Fibroblast of lung (primary cell): ENCODE measurements around the gene AQP1. TPM values are rescaled to one million over a fixed set of nuclear protein-coding genes. Genes with fewer than 3 reads are reported as not detected.

Experiments used
- DNase-seq, 2 donors: peaks; one replicate each; pipeline versions ENCODE4 v3.0.0 to v3.0.0-alpha.2; 2010; ENCODE audit warnings: low read depth in 2 of 2
- H2AFZ ChIP-seq: 2 replicates; pipeline ENCODE4 v1.5.1; 2012; ENCODE audit warnings: low read length, control low read depth, inconsistent platforms
- H3K27ac ChIP-seq: 2 replicates; pipeline ENCODE4 v1.5.1; 2011; ENCODE audit warnings: low read length, control low read depth; ENCODE audit not compliant: insufficient read depth
- H3K27me3 ChIP-seq: 2 replicates; pipeline ENCODE4 v1.5.1; 2011; ENCODE audit warnings: mild to moderate bottlenecking, low read length; ENCODE audit not compliant: control insufficient read depth, insufficient read depth
- H3K36me3 ChIP-seq: 2 replicates; pipeline ENCODE4 v1.5.1; 2011; ENCODE audit warnings: low read length; ENCODE audit not compliant: control insufficient read depth, insufficient read depth
- H3K4me1 ChIP-seq: 2 replicates; pipeline ENCODE4 v1.5.1; 2011; ENCODE audit warnings: low read length; ENCODE audit not compliant: control insufficient read depth, insufficient read depth; ENCODE audit errors: extremely low read depth
- H3K4me2 ChIP-seq: 2 replicates; pipeline ENCODE4 v1.5.1; 2011; ENCODE audit warnings: low read length, control low read depth; ENCODE audit not compliant: insufficient read depth; ENCODE audit errors: extremely low read depth
- H3K4me3 ChIP-seq, 4 experiments: fragments of 200-600 bp in 1 of 4; sonication (generic) in 1 of 4; replicated peaks in 1 of 4; 2 replicates each; pipeline ENCODE4 v1.5.1; 2011 to 2016; ENCODE audit warnings: low read length in 4 of 4, low read depth in 3 of 4, mild to moderate bottlenecking in 3 of 4, control low read depth in 2 of 4, inconsistent platforms in 1 of 4, mixed read lengths in 1 of 4; ENCODE audit not compliant: insufficient read depth in 1 of 4; ENCODE audit errors: control extremely low read depth in 1 of 4
- H3K79me2 ChIP-seq: 2 replicates; pipeline ENCODE4 v1.5.1; 2012; ENCODE audit warnings: mild to moderate bottlenecking, low read length, inconsistent platforms; ENCODE audit not compliant: control insufficient read depth, insufficient read depth
- H3K9ac ChIP-seq: 2 replicates; pipeline ENCODE4 v1.5.1; 2011; ENCODE audit warnings: mild to moderate bottlenecking, low read length, control low read depth; ENCODE audit not compliant: insufficient read depth
- H3K9me3 ChIP-seq: 2 replicates; pipeline ENCODE4 v1.5.1; 2012; ENCODE audit warnings: low read depth, low read length; ENCODE audit not compliant: control insufficient read depth, insufficient read depth
- H4K20me1 ChIP-seq: 2 replicates; pipeline ENCODE4 v1.5.1; 2011; ENCODE audit warnings: low read length; ENCODE audit not compliant: control insufficient read depth, insufficient read depth; ENCODE audit errors: extremely low read depth
- EZH2 ChIP-seq: IDR thresholded peaks from 2 replicates; pipeline ENCODE4 v1.5.1; 2012; ENCODE audit warnings: low read length, control low read depth, mild to moderate bottlenecking; ENCODE audit errors: missing control alignments
- polyA plus RNA-seq, 2 donors: library from polyadenylated mRNA; depleted of rRNA in 1 of 2; stranded (reverse) in 1 of 2; unstranded in 1 of 2; fragments of >200 nt; gene quantifications; 2 replicates each; pipeline ENCODE4 v1.2.1, GENCODE V29; 2011 to 2012; ENCODE audit warnings: missing spikeins in 1 of 2
- total RNA-seq: library from RNA; depleted of rRNA; stranded (reverse); fragments of >200 nt; gene quantifications from 2 replicates; pipeline ENCODE4 v1.2.1, GENCODE V29; 2014
- TF ChIP-seq, protein P1 (sequence below), 2 donors: IDR thresholded peaks in 1 of 2; conservative IDR thresholded peaks in 1 of 2; 1 replicate in 1 of 2; 2 replicates in 1 of 2; pipeline ENCODE4 v1.5.1; 2011 to 2012; ENCODE audit warnings: low read length in 2 of 2, control low read depth in 1 of 2, inconsistent platforms in 1 of 2, low read depth in 1 of 2, mild to moderate bottlenecking in 1 of 2

The AQP1 gene
- total and polyA plus RNA-seq, 2 donors (not counting 1 experiment from before 2014, with no cell fraction given) = 13.0 to 44.6 TPM

DNA sequence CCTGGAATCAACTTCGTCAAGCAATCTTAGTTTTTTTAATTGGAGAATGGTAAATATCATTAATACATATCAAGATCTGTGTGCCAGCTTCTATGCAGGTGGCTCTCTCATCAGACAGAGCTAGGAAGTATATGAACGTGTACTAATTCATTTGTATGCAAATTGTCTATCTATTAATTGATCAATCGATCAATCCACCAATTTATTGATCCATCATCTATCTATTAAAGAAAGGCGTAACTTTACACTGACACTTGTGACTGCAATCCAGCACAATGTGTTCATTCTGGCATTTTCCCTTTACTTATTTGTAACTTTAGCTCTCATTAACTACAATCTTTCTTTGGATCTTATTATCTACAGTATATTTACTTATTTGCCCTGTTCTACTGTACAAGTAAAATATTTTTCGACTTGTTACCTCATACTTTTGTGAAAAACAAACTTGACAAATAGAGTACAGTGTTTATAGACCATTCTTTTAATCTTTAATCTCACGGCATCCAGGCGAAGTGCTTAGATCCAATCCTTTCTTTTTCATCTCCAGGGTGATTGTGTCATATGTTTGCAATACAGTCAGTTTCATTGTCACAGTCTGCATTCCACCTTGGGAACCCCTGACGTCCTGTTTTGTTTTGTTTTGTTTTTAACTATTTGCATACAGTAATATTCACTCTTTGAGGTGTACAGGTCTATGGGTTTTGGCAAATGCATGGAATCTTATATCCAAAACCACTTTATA lies 30.1 kb downstream of the AQP1 start:
- H3K4me2 ChIP-seq = no peak overlapping the region
- no peaks in the 10 kb centered on the region for H3K79me2 ChIP-seq
- DNase-seq = no peak
- H3K36me3 ChIP-seq = no peaks in the 10 kb centered on the region
- TF ChIP-seq, protein P1, sequence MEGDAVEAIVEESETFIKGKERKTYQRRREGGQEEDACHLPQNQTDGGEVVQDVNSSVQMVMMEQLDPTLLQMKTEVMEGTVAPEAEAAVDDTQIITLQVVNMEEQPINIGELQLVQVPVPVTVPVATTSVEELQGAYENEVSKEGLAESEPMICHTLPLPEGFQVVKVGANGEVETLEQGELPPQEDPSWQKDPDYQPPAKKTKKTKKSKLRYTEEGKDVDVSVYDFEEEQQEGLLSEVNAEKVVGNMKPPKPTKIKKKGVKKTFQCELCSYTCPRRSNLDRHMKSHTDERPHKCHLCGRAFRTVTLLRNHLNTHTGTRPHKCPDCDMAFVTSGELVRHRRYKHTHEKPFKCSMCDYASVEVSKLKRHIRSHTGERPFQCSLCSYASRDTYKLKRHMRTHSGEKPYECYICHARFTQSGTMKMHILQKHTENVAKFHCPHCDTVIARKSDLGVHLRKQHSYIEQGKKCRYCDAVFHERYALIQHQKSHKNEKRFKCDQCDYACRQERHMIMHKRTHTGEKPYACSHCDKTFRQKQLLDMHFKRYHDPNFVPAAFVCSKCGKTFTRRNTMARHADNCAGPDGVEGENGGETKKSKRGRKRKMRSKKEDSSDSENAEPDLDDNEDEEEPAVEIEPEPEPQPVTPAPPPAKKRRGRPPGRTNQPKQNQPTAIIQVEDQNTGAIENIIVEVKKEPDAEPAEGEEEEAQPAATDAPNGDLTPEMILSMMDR (conservative IDR thresholded peaks at IDR 0.05 in 1 of 2, IDR thresholded peaks at IDR 0.05 in 1 of 2; ENCODE audit: low read depth in 1 of 2, low read length in 2 of 2) = no peak
- no peak for TF ChIP-seq EZH2
- H3K27ac ChIP-seq = no peak overlapping the region
- no peak overlapping the region for H2AFZ ChIP-seq
- H3K27me3 ChIP-seq = peaks cover 2% of the 10 kb centered on the region
- no peak overlapping the region for H3K9ac ChIP-seq
- no peak overlapping the region for H3K4me3 ChIP-seq
- no peaks in the 10 kb centered on the region for H4K20me1 ChIP-seq
- no peaks in the 10 kb centered on the region for H3K4me1 ChIP-seq
- no peaks in the 10 kb centered on the region for H3K9me3 ChIP-seq

GRCh38 chr7:30950197-30950596 lies 38.5 kb downstream of the AQP1 start:
- no peaks in the 10 kb centered on the region for H3K9me3 ChIP-seq
- H3K4me3 ChIP-seq = no peak overlapping the region
- H3K79me2 ChIP-seq = no peaks in the 10 kb centered on the region
- H3K27ac ChIP-seq = no peak overlapping the region
- DNase-seq = no peak
- no peak overlapping the region for H3K4me2 ChIP-seq
- H3K27me3 ChIP-seq = peaks cover 2% of the 10 kb centered on the region
- H2AFZ ChIP-seq = no peak overlapping the region
- H4K20me1 ChIP-seq = no peaks in the 10 kb centered on the region
- no peak for TF ChIP-seq EZH2
- TF ChIP-seq, protein P1 (conservative IDR thresholded peaks at IDR 0.05 in 1 of 2, IDR thresholded peaks at IDR 0.05 in 1 of 2; ENCODE audit: low read depth in 1 of 2, low read length in 2 of 2) = no peak
- no peak overlapping the region for H3K9ac ChIP-seq
- H3K4me1 ChIP-seq = no peaks in the 10 kb centered on the region
- no peaks in the 10 kb centered on the region for H3K36me3 ChIP-seq

- TF ChIP-seq, protein P1 (conservative IDR thresholded peaks at IDR 0.05 in 1 of 2, IDR thresholded peaks at IDR 0.05 in 1 of 2; ENCODE audit: low read depth in 1 of 2, low read length in 2 of 2) = no peak
- no peak for TF ChIP-seq EZH2
- no peak for DNase-seq
- no peaks in the 10 kb centered on the region for H4K20me1 ChIP-seq
- no peaks in the 10 kb centered on the region for H3K36me3 ChIP-seq
- H3K4me1 ChIP-seq = no peaks in the 10 kb centered on the region
- H3K4me2 ChIP-seq = no peak overlapping the region
- no peak overlapping the region for H3K27ac ChIP-seq
- H3K9me3 ChIP-seq = no peaks in the 10 kb centered on the region
- no peak overlapping the region for H3K4me3 ChIP-seq
- H2AFZ ChIP-seq = no peak overlapping the region
- peaks cover 2% of the 10 kb centered on the region for H3K27me3 ChIP-seq
- H3K9ac ChIP-seq = no peak overlapping the region
- no peaks in the 10 kb centered on the region for H3K79me2 ChIP-seq
Observed at GRCh38 chr7:30954914-30955313, 43.3 kb downstream of the AQP1 start.
